HepG2 (cell line): ENCODE data around the gene BCAR3. TPM values are rescaled to one million over a fixed set of nuclear protein-coding genes. Genes with fewer than 3 reads are reported as not detected.

ENCODE experiments used
- ATAC-seq: fragments of 200-7000 bp; cut with Tn5 transposase; 3 replicates; pipeline ENCODE4 v1.9.1; 2020; ENCODE audit warnings: mild to moderate bottlenecking, moderate library complexity
- BruUV-seq: library from RNA; stranded (reverse); fragments of 400-500 nt; replicated peaks from 2 replicates; lab custom pipeline; 2021; lab: Mats Ljungman, UMichigan
- CTCF ChIA-PET: fragments of 300-600 bp; formaldehyde crosslinking; extraction: SDS; loops from one replicate; lab custom pipeline; 2021; ENCODE audit warnings: low total read pairs, inconsistent platforms, low intra/inter-chr PET ratio; lab: Yijun Ruan, JAX
- POLR2A ChIA-PET: fragments of 350-600 bp; sonication (Branson Sonifier 250); formaldehyde crosslinking; loops from one replicate; lab custom pipeline; 2020; ENCODE audit warnings: antibody characterized with exemption, inconsistent platforms; lab: Yijun Ruan, JAX
- DNase-seq: peaks from one replicate; pipeline ENCODE4 v3.0.0-alpha.2; 2015; ENCODE audit warnings: low spot score
- FAIRE-seq: peaks from 3 replicates; lab custom pipeline; 2011; peaks lifted over from hg19 to GRCh38; lab: Jason Lieb, UNC
- H2AFZ ChIP-seq: one replicate; pipeline ENCODE4 v1.6.1; 2011; ENCODE audit warnings: low read length, inconsistent platforms
- H3K27ac ChIP-seq: fragments of 300-600 bp; 3 replicates; pipeline ENCODE4 v1.8.0; 2011; ENCODE audit warnings: mixed run types, mild to moderate bottlenecking, mixed read lengths, low read length, inconsistent platforms; ENCODE audit not compliant: insufficient read depth; ENCODE audit errors: extremely low read length
- H3K27me3 ChIP-seq, 2 experiments: fragments of 200-600 bp in 1 of 2; 2 replicates in 1 of 2; 3 replicates in 1 of 2; pipeline versions ENCODE4 v1.6.0 to v1.8.0; 2011; ENCODE audit warnings: low read length in 2 of 2, mild to moderate bottlenecking in 2 of 2, moderate library complexity in 2 of 2, inconsistent platforms in 1 of 2; ENCODE audit not compliant: insufficient read depth in 2 of 2, control insufficient read depth in 1 of 2
- H3K36me3 ChIP-seq, 2 experiments: fragments of 200-600 bp in 1 of 2; replicated peaks in 1 of 2; 2 replicates in 1 of 2; 3 replicates in 1 of 2; pipeline versions ENCODE4 v1.5.1 to v1.8.0; 2011; ENCODE audit warnings: low read length in 2 of 2, inconsistent platforms in 1 of 2; ENCODE audit not compliant: insufficient read depth in 2 of 2, control insufficient read depth in 1 of 2
- H3K4me1 ChIP-seq: 2 replicates; pipeline ENCODE4 v1.5.1; 2012; ENCODE audit warnings: low read length, inconsistent platforms; ENCODE audit not compliant: insufficient read depth
- H3K4me2 ChIP-seq: 2 replicates; pipeline ENCODE4 v1.6.0; 2011; ENCODE audit warnings: low read depth, low read length, inconsistent platforms
- H3K4me3 ChIP-seq, 3 experiments: fragments of 200-600 bp in 1 of 3; sonication (generic), shearing (Covaris generic) in 1 of 3; replicated peaks in 1 of 3; 2 replicates each; pipeline ENCODE4 v1.5.1; 2011 to 2016; ENCODE audit warnings: low read length in 3 of 3, inconsistent platforms in 2 of 3, low read depth in 2 of 3, mild to moderate bottlenecking in 2 of 3, control low read depth in 1 of 3, mixed read lengths in 1 of 3; ENCODE audit not compliant: insufficient read depth in 1 of 3
- H3K79me2 ChIP-seq: one replicate; pipeline ENCODE4 v1.6.1; 2011; ENCODE audit warnings: low read length, inconsistent platforms; ENCODE audit not compliant: insufficient read depth
- H3K9ac ChIP-seq: 2 replicates; pipeline ENCODE4 v1.6.0; 2011; ENCODE audit warnings: mild to moderate bottlenecking, low read depth, low read length, inconsistent platforms; ENCODE audit not compliant: insufficient read depth
- H3K9me3 ChIP-seq: 2 replicates; pipeline ENCODE4 v1.5.1; 2012; ENCODE audit warnings: mild to moderate bottlenecking, low read length
- H4K20me1 ChIP-seq: 2 replicates; pipeline ENCODE4 v1.6.0; 2011; ENCODE audit warnings: inconsistent platforms, mild to moderate bottlenecking, low read length, moderate library complexity; ENCODE audit not compliant: insufficient read depth
- ADNP ChIP-seq: sonication (generic); formaldehyde crosslinking; IDR thresholded peaks from 2 replicates; pipeline ENCODE4 v1.4.0; 2020; ENCODE audit warnings: missing genetic modification reagents
- ATRX ChIP-seq: sonication (generic); formaldehyde crosslinking; IDR thresholded peaks from 2 replicates; pipeline ENCODE4 v1.4.0; 2020; ENCODE audit warnings: missing genetic modification reagents, borderline replicate concordance
- ETV6 ChIP-seq: sonication (generic); formaldehyde crosslinking; conservative IDR thresholded peaks from 2 replicates; pipeline ENCODE4 v1.4.0; 2020; ENCODE audit warnings: missing genetic modification reagents
- HNF4G ChIP-seq, 2 experiments: sonication (generic) in 1 of 2; formaldehyde crosslinking in 1 of 2; IDR thresholded peaks; 2 replicates each; pipeline versions ENCODE4 v1.4.0 to v1.6.1; 2011 to 2020; ENCODE audit warnings: borderline replicate concordance in 2 of 2, low read depth in 2 of 2, mild to moderate bottlenecking in 2 of 2, low read length in 1 of 2, missing genetic modification reagents in 1 of 2, moderate library complexity in 1 of 2
- NR2C2 ChIP-seq: sonication (generic); formaldehyde crosslinking; IDR thresholded peaks from 2 replicates; pipeline ENCODE4 v1.4.0; 2020; ENCODE audit warnings: missing genetic modification reagents, mild to moderate bottlenecking, moderate library complexity, borderline replicate concordance
- WIZ ChIP-seq: sonication (generic); formaldehyde crosslinking; IDR thresholded peaks from 2 replicates; pipeline ENCODE4 v1.5.1; 2020; ENCODE audit warnings: mild to moderate bottlenecking, missing genetic modification reagents
- ZNF121 ChIP-seq: sonication (generic); formaldehyde crosslinking; IDR thresholded peaks from 2 replicates; pipeline ENCODE4 v1.5.0; 2020; ENCODE audit warnings: mild to moderate bottlenecking, missing genetic modification reagents
- ZNF24 ChIP-seq: fragments of 450-650 bp; IDR thresholded peaks from 2 replicates; pipeline ENCODE4 v1.6.1; 2017; ENCODE audit warnings: antibody characterized with exemption, mild to moderate bottlenecking
- ZNF530 ChIP-seq: sonication (generic); formaldehyde crosslinking; IDR thresholded peaks from 2 replicates; pipeline ENCODE4 v1.5.0; 2020; ENCODE audit warnings: low read depth, mild to moderate bottlenecking, missing genetic modification reagents
- ZNF607 ChIP-seq: sonication (generic); formaldehyde crosslinking; IDR thresholded peaks from 2 replicates; pipeline ENCODE4 v1.5.1; 2020; ENCODE audit warnings: missing genetic modification reagents, mild to moderate bottlenecking, borderline replicate concordance
- ZNF615 ChIP-seq: sonication (generic); formaldehyde crosslinking; IDR thresholded peaks from 2 replicates; pipeline ENCODE4 v1.5.0; 2020; ENCODE audit warnings: mild to moderate bottlenecking, missing genetic modification reagents, borderline replicate concordance
- ZNF674 ChIP-seq: sonication (generic); formaldehyde crosslinking; IDR thresholded peaks from 2 replicates; pipeline ENCODE4 v1.5.0; 2020; ENCODE audit warnings: low read depth, mild to moderate bottlenecking, missing genetic modification reagents
- ZNF775 ChIP-seq: sonication (generic); formaldehyde crosslinking; IDR thresholded peaks from 2 replicates; pipeline ENCODE4 v1.4.0; 2020; ENCODE audit warnings: missing genetic modification reagents, mild to moderate bottlenecking, moderate library complexity, borderline replicate concordance
- in situ Hi-C: cut with HindIII; loops from 2 replicates; pipeline ENCODE4 v1.10.0; 2017; ENCODE audit warnings: low pct_unique_long_range_greater_than_20kb; ENCODE audit not compliant: extremely low pct_ligation_motif_present
- intact Hi-C: fragments of 100-400 bp; cut with micrococcal nuclease; formaldehyde crosslinking; loops from one replicate; pipeline ENCODE4 v1.10.0; 2022; ENCODE audit not compliant: unreplicated experiment
- polyA plus RNA-seq, 8 experiments: library from polyadenylated mRNA; depleted of rRNA in 3 of 8; stranded (reverse) in 7 of 8; unstranded in 1 of 8; fragments of >200 nt; fragmentation: Illumina TruSeq in 4 of 8; extraction: Trizol in 4 of 8; gene quantifications; 2 replicates each; pipeline versions ENCODE4 v1.2.1 to v1.2.3, GENCODE V29; 2011 to 2016; ENCODE audit warnings: low read depth in 4 of 8, missing spikeins in 1 of 8, mixed read lengths in 1 of 8; ENCODE audit not compliant: insufficient read depth in 1 of 8
- total RNA-seq, 5 experiments: library from RNA; depleted of rRNA; stranded (reverse); fragments of >200 nt; fragmentation: Illumina TruSeq; extraction: Trizol; gene quantifications; 2 replicates each; pipeline ENCODE4 v1.2.3, GENCODE V29; 2016; ENCODE audit warnings: low read depth in 1 of 5
- TF ChIP-seq, protein P1 (sequence below): sonication (generic); formaldehyde crosslinking; IDR thresholded peaks from 2 replicates; pipeline ENCODE4 v1.8.0; 2022; ENCODE audit warnings: mild to moderate bottlenecking, missing genetic modification reagents, moderate library complexity
- TF ChIP-seq, protein P2 (sequence below): IDR thresholded peaks from 2 replicates; pipeline ENCODE4 v1.6.1; 2016; ENCODE audit warnings: low read depth, missing genetic modification reagents, missing compliant biosample characterization

Gene BCAR3
- total and polyA plus RNA-seq, 2 of the 13 experiments (the other 11 are each of a cell fraction or from before 2014, with no cell fraction given), result 3.6 to 4.8 TPM

GRCh38 chr1:93559695-93560094 is 121.9 kb downstream of the BCAR3 start:
- no peak overlapping the region for H3K4me2 ChIP-seq
- no peak for FAIRE-seq
- H3K36me3 ChIP-seq, result peaks cover 3 to 7% of the 10 kb centered on the region in 2 experiments; a peak in 4 of 5 replicates
- no peaks in the 10 kb centered on the region for H3K79me2 ChIP-seq
- BruUV-seq, result no TSS peak
- H3K9ac ChIP-seq, result no peak overlapping the region
- TF ChIP-seq WIZ (no peak), ZNF775 (CRISPR knock-in tag) (no peak), NR2C2 (CRISPR knock-in tag) (no peak), ADNP (CRISPR knock-in tag) (no peak), ZNF121 (no peak), ZNF615 (CRISPR knock-in tag) (no peak), ETV6 (CRISPR knock-in tag) (no peak), ZNF607 (no peak), ZNF530 (CRISPR knock-in tag) (no peak), HNF4G (IDR thresholded peaks at IDR 0.05; ENCODE audit: borderline replicate concordance, low read depth, low read length) (no peak), HNF4G (CRISPR knock-in tag; IDR thresholded peaks at IDR 0.05; ENCODE audit: borderline replicate concordance, low read depth) (no peak), ZNF674 (CRISPR knock-in tag) (no peak), ATRX (CRISPR knock-in tag) (no peak), ZNF24 (no peak)
- TF ChIP-seq, protein P1, sequence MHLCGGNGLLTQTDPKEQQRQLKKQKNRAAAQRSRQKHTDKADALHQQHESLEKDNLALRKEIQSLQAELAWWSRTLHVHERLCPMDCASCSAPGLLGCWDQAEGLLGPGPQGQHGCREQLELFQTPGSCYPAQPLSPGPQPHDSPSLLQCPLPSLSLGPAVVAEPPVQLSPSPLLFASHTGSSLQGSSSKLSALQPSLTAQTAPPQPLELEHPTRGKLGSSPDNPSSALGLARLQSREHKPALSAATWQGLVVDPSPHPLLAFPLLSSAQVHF (CRISPR knock-in tag), result no peak
- TF ChIP-seq, protein P2, sequence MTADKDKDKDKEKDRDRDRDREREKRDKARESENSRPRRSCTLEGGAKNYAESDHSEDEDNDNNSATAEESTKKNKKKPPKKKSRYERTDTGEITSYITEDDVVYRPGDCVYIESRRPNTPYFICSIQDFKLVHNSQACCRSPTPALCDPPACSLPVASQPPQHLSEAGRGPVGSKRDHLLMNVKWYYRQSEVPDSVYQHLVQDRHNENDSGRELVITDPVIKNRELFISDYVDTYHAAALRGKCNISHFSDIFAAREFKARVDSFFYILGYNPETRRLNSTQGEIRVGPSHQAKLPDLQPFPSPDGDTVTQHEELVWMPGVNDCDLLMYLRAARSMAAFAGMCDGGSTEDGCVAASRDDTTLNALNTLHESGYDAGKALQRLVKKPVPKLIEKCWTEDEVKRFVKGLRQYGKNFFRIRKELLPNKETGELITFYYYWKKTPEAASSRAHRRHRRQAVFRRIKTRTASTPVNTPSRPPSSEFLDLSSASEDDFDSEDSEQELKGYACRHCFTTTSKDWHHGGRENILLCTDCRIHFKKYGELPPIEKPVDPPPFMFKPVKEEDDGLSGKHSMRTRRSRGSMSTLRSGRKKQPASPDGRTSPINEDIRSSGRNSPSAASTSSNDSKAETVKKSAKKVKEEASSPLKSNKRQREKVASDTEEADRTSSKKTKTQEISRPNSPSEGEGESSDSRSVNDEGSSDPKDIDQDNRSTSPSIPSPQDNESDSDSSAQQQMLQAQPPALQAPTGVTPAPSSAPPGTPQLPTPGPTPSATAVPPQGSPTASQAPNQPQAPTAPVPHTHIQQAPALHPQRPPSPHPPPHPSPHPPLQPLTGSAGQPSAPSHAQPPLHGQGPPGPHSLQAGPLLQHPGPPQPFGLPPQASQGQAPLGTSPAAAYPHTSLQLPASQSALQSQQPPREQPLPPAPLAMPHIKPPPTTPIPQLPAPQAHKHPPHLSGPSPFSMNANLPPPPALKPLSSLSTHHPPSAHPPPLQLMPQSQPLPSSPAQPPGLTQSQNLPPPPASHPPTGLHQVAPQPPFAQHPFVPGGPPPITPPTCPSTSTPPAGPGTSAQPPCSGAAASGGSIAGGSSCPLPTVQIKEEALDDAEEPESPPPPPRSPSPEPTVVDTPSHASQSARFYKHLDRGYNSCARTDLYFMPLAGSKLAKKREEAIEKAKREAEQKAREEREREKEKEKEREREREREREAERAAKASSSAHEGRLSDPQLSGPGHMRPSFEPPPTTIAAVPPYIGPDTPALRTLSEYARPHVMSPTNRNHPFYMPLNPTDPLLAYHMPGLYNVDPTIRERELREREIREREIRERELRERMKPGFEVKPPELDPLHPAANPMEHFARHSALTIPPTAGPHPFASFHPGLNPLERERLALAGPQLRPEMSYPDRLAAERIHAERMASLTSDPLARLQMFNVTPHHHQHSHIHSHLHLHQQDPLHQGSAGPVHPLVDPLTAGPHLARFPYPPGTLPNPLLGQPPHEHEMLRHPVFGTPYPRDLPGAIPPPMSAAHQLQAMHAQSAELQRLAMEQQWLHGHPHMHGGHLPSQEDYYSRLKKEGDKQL (CRISPR knock-in tag), result no peak
- H3K9me3 ChIP-seq, result no peaks in the 10 kb centered on the region
- no peaks in the 10 kb centered on the region for H3K27me3 ChIP-seq
- no peak for ATAC-seq
- in situ Hi-C loops (no loop called here), intact Hi-C loops (no loop called here)
- DNase-seq, result no peak
- no peak overlapping the region for H3K27ac ChIP-seq
- H3K4me3 ChIP-seq, result no peak overlapping the region
- peaks cover 8% of the 10 kb centered on the region for H3K4me1 ChIP-seq
- POLR2A ChIA-PET, result no interaction called here
- CTCF ChIA-PET, result no interaction called here
- no peak overlapping the region for H2AFZ ChIP-seq
- no peaks in the 10 kb centered on the region for H4K20me1 ChIP-seq
